Activated CD4-positive, CD25-positive, alpha-beta regulatory T cell treated with anti-CD3 and anti-CD28 coated beads, Interleukin-2, amount 50 U/mL, for 24 hours (primary cell): Measurements from ENCODE around the gene CTTNBP2NL.
"Not testable (repeated sequence)": the region's sequence is repeated elsewhere in the genome, so short reads cannot be mapped to it uniquely, and the experiment has no call there.

Source experiments
- ATAC-seq, 2 donors: fragments of 150-1000 bp; cut with Tn5 transposase; one replicate each; pipeline ENCODE4 v1.10.0; 2021; ENCODE audit warnings: mild to moderate bottlenecking in 1 of 2, moderate library complexity in 1 of 2

CTTNBP2NL gene

DNA sequence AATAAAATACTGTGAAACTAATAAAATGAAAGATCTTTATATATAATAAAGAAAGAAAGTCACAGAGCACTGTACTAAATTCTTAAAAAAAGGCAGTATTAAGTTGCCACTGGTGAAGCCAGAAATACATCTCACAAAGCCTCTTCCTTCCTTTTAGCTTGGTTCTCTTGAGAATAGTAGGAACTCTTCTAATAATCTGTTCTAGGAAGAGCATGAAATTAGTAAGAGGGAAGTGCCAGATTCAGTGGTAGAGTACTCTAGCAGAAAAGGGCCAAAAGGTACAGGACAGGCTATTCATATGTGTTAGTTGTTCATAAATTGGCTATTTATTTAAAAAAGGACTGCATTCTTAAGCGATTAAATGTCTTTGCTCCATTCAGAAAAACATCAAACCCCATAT is 33.7 kb downstream of the CTTNBP2NL start:
- no peak for ATAC-seq

DNA sequence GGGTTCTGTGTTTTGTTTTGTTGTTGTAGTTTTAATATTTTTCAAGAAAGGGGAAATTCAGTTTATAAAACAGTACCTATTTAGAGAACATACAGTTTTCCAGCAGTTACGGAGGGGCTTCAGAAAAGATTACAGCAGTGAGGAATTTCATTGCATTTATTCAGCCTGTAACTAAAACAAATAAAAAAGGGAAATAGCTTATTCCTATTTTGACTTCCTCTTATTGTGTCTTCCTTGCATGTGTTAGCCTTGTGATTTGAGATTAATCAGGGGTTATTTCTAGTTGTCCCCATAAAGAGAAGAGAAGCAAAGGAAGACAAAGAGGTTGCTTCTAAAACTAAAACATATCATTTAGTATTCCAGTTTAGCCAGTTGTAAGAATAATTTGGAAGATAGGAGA is 35.0 kb downstream of the CTTNBP2NL start:
- ATAC-seq: no peak

DNA sequence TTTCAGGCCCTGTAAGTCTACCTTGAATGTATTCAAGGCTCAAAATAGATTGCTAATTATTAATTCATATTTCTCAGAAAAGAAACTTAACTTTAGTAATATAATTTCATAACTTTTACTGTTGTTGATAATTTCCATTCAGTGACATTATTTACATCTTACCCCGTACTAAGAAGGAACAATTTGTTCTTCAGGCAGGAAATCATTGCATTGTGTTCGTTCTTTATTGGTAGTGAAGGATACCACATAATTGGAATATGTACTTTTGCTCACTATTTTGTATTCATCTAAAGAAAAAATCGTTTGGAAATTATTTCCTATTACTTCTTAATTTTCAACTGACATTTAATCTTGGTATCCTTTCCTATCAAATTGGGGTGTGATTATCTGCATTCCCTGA is 39.4 kb downstream of the CTTNBP2NL start:
- no peak for ATAC-seq

GRCh38 chr1:112436384-112437156 is 40.6 kb downstream of the CTTNBP2NL start:
- ATAC-seq: no peak

DNA sequence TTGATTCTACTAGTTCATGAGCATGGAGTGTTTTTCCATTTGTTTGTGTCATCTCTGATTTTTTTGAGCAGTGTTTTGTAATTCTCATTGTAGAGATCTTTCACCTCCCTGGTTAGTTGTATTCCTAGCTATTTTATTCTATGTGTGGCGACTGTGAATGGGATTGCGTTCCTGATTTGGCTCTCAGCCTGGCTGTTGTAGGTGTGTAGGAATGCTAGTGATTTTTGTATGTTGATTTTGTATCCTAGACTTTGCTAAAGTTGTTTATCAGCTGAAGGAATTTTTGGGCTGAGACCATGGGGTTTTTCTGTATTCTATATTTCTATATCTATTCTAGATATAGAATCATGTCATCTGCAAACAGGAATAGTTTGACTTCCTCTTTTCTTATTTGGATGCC is 42.1 kb downstream of the CTTNBP2NL start:
- not testable (repeated sequence) for ATAC-seq

GRCh38 chr1:112439592-112439991 is 43.6 kb downstream of the CTTNBP2NL start:
- no peak for ATAC-seq

GRCh38 chr1:112440574-112440973 is 44.6 kb downstream of the CTTNBP2NL start:
- no peak for ATAC-seq

GRCh38 chr1:112444269-112444668 is 48.3 kb downstream of the CTTNBP2NL start:
- ATAC-seq: no peak

- ATAC-seq: no peak
Observed at GRCh38 chr1:112445596-112445995, 49.6 kb downstream of the CTTNBP2NL start.

GRCh38 chr1:112446411-112446810 is 50.4 kb downstream of the CTTNBP2NL start:
- no peak for ATAC-seq

DNA sequence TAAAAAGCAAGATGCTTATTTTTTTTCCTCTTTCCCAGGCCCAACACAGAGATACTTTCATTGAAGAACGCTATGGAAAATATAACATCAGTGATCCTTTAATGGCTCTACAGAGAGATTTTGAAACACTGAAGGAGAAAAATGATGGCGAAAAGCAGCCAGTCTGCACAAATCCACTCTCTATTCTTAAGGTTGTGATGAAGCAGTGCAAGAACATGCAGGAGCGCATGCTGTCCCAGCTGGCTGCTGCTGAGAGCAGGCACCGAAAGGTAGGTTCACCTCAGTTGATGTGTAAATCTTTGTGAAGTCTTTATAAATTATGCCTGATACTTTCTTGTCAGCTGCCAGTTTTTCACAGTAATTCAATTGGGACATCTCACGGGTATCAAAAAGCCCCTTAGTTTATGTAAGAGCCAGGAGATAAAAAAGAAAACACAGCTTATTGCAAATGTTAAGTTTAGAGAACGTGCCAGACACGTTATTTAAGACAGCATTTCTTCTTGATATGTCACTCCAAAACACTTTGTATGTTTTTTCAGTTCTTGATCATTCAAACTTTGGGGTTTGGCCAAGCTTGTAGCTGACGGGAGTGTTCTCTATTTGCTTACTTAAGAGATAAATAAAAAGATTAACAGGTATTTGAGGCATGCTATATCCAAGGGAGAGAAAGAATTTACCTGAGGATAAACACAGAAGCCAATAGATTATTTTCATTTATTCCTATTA is 53.1 kb downstream of the CTTNBP2NL start:
- no peak for ATAC-seq

GRCh38 chr1:112449630-112449983 is 53.6 kb downstream of the CTTNBP2NL start:
- ATAC-seq: no peak

DNA sequence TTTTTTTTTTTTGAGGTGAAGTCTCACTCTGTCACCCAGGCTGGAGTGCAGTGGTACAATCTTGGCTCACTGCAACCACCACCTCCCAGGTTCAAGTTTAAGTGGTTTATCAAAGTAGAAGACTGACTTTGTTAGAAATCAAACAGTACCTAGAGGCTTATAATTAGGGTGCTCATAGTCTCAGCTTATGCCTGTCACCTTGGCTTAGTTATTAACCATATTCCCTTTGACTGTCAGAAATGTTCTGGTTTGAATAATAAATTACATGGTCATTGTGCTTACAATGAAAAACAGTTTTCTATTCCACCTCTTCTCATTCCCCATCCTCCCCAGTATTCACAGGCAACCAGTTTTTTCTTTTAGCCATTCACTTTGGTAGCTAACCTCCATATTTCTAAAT is 54.8 kb downstream of the CTTNBP2NL start:
- ATAC-seq: no peak

- ATAC-seq: not testable (repeated sequence)
Observed at GRCh38 chr1:112451301-112451700, 55.3 kb downstream of the CTTNBP2NL start.

DNA sequence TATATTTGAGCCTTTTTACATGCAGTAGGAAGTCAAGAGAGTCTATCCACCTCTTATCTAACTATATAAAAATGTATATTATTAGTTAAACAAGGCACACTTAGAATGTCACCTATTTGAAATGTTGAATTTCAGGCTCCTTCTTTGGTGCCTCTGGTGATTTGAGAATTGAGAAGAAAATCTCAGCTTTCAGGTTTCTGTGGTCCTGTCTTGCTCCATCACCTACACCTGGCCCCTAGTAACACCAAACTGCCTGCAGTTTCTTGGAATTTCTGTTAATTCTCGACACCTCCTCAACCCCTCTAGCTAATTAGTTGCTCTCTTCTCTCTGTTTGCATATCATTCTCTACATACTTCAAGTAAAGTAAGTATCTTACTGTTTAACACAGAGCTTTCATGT is 57.9 kb downstream of the CTTNBP2NL start:
- ATAC-seq: no peak

DNA sequence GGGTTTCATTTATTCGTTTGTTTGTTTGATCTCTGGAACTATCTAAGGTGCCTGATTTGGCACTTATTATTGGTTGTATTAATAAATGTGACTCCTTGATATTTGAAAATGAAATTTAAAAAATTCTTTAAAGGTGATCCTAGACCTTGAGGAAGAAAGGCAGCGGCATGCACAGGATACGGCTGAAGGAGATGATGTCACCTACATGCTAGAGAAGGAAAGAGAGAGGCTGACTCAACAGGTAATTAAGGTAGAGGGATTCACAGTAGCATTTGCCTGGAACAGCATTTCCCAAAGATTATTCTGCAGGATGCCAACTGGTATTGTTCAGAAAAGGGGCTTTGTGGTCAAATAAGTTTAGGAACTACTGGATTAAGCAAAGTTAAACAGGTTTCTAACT is 58.3 kb downstream of the CTTNBP2NL start:
- ATAC-seq: no peak

GRCh38 chr1:112457241-112457640 is 61.2 kb downstream of the CTTNBP2NL start:
- no peak for ATAC-seq

DNA sequence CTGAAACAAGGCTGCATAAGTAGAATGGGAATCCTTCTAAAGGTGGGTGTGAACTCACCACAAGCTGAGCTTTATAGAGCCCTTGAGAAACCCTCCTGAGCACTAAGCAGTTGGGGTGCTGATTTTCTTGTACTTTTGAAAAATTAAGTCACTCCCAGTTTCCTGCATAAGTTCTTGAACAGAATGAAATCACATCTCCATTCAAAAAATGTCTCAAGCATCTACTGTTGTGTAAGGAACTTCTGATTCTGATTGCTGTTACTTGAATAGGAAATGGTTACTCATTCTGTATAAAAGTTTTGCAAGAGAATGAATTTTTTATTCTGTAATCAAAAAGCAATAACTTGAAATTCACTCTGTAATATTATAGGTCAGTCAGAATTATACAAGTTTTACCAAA is 61.9 kb downstream of the CTTNBP2NL start:
- no peak for ATAC-seq

GRCh38 chr1:112458756-112459155 is 62.7 kb downstream of the CTTNBP2NL start:
- no peak for ATAC-seq

GRCh38 chr1:112460615-112461014 is 64.6 kb downstream of the CTTNBP2NL start:
- ATAC-seq: no peak

- no peak for ATAC-seq
Observed at GRCh38 chr1:112461200-112461871, 65.3 kb downstream of the CTTNBP2NL start.

GRCh38 chr1:112462953-112463279 is 66.9 kb downstream of the CTTNBP2NL start:
- ATAC-seq: no peak

- ATAC-seq: no peak
Observed at GRCh38 chr1:112464501-112464900, 68.5 kb downstream of the CTTNBP2NL start.

GRCh38 chr1:112465122-112465521 is 69.1 kb downstream of the CTTNBP2NL start:
- ATAC-seq: no peak
